Measurements from ENCODE around the gene VSIR.

Gene VSIR

GRCh38 chr10:71773221-71773971, at the start of gene VSIR:
TSS of gene VSIR (minus strand) at chr10:71773520. CDS start at chr10:71773439, 81 bp downstream.
- H3K9ac ChIP-seq (ENCODE audit: low read depth, low read length) = no peak within 1 kb of the TSS
- no peaks in the 10 kb centered on the region for H3K4me1 ChIP-seq (ENCODE audit: insufficient read depth, low read length)
- no peaks in the 10 kb centered on the region for H3K9me3 ChIP-seq (ENCODE audit: insufficient read depth, low read depth, low read length)
- H3K4me3 ChIP-seq (ENCODE audit: low read length) = peak within 1 kb of the TSS; percentile 39
- no peaks in the 10 kb centered on the region for H3K36me3 ChIP-seq (ENCODE audit: insufficient read depth, low read depth, low read length)
- peaks cover 32% of the 10 kb centered on the region for H3K27me3 ChIP-seq (ENCODE audit: insufficient read depth, low read length)
- no peak within 1 kb of the TSS for H3K27ac ChIP-seq (ENCODE audit: low read length)

DNA sequence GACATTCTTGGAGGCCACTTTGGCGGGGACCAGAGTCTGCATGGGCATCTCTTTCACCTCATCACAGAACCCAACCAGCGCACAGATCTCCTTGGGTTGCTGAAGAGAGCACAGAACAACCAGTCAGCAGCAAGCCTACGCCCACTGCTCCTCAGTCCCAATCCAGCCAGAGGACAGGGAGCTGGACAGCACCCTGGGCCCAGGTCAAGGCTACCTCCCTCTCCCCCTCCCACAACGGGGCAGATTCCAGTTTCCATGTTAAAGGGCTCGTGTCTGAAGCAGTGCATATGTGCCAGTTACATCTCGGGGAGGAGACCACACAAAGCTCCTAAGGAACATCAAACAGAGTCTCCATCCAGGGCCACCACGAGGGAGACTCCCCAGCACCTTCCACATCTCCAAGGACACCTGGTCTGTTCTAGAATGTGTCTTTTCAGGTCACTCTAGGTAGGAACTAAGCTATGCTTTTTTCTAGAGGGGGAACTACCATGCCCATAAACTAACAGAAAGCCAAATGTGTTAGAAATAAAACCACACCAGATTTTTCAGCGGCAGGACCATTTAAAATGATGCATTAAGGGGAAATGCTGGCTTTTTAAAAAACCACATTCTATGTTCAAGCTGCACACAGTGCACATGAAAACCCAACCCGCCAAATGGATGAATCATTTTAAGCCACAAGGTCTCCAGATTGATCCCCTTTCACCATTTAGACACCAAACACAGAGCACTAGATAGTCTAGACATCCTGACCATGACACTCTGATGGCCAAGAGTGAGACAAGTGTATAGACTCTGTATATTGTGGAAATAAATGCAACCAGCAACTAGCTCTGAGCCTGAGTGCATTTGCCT, 48.8 kb upstream of the VSIR start:
- Histone ChIP-seq H3K4me1 (ENCODE audit: insufficient read depth, low read length) (no peaks in the 10 kb centered on the region), H3K9me3 (ENCODE audit: insufficient read depth, low read depth, low read length) (no peaks in the 10 kb centered on the region), H3K9ac (ENCODE audit: low read depth, low read length) (no peak overlapping the region), H3K36me3 (ENCODE audit: insufficient read depth, low read depth, low read length) (peaks cover 97% of the 10 kb centered on the region), H3K27ac (ENCODE audit: low read length) (no peak overlapping the region), H3K4me3 (ENCODE audit: low read length) (no peak overlapping the region), H3K27me3 (ENCODE audit: insufficient read depth, low read length) (no peaks in the 10 kb centered on the region)

DNA sequence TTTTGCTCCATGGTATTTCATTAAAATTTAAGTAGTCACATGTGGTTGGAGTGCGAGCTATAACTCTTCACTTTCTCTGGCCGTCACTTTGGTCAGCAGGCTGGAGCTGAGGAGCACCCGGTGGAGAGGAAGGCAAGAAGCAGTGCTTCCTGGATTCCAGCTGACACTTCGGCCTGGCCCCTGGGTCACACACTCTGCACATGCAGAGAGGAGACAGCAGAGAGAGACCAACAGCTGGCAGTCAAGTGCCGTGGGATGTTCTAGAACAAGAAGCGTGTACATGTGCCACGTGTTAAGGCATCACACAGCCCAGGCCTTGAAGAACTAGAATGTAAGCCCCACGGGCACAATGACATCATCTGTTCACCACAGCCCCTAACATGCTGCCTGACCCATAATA, 47.6 kb upstream of the VSIR start:
- H3K27me3 ChIP-seq (ENCODE audit: insufficient read depth, low read length) = no peaks in the 10 kb centered on the region
- peaks cover 99% of the 10 kb centered on the region for H3K36me3 ChIP-seq (ENCODE audit: insufficient read depth, low read depth, low read length)
- H3K9me3 ChIP-seq (ENCODE audit: insufficient read depth, low read depth, low read length) = no peaks in the 10 kb centered on the region
- no peak overlapping the region for H3K9ac ChIP-seq (ENCODE audit: low read depth, low read length)
- no peaks in the 10 kb centered on the region for H3K4me1 ChIP-seq (ENCODE audit: insufficient read depth, low read length)
- no peak overlapping the region for H3K4me3 ChIP-seq (ENCODE audit: low read length)
- H3K27ac ChIP-seq (ENCODE audit: low read length) = no peak overlapping the region

- Histone ChIP-seq H3K27ac (ENCODE audit: low read length) (no peak overlapping the region), H3K4me3 (ENCODE audit: low read length) (no peak overlapping the region), H3K36me3 (ENCODE audit: insufficient read depth, low read depth, low read length) (peaks cover 96% of the 10 kb centered on the region), H3K9ac (ENCODE audit: low read depth, low read length) (no peak overlapping the region), H3K9me3 (ENCODE audit: insufficient read depth, low read depth, low read length) (no peaks in the 10 kb centered on the region), H3K4me1 (ENCODE audit: insufficient read depth, low read length) (no peaks in the 10 kb centered on the region), H3K27me3 (ENCODE audit: insufficient read depth, low read length) (no peaks in the 10 kb centered on the region)
Measured at GRCh38 chr10:71819985-71820384, 46.7 kb upstream of the VSIR start.

DNA sequence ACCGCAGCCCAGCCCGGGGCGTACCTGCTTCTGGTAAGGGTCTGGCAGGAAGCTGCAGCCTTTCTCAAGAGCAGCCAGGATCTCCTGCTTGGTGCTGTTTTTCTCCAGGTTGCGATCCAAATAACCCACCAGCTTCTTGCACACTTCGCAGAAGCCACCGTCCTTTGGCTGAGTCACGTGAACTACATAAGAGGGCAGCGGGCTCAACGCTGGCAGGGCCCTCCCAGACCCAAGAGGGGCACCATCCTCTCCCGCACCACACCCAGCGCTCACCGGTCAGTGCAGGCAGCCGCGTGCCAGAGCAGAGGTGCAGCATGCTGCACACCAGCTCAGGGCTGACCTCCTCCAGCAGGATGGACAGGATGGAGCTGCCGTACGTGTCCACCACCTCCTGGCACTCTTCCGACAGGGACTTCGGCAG, 46.1 kb upstream of the VSIR start:
- Histone ChIP-seq H3K9ac (ENCODE audit: low read depth, low read length) (no peak overlapping the region), H3K36me3 (ENCODE audit: insufficient read depth, low read depth, low read length) (peaks cover 91% of the 10 kb centered on the region), H3K27ac (ENCODE audit: low read length) (no peak overlapping the region)

DNA sequence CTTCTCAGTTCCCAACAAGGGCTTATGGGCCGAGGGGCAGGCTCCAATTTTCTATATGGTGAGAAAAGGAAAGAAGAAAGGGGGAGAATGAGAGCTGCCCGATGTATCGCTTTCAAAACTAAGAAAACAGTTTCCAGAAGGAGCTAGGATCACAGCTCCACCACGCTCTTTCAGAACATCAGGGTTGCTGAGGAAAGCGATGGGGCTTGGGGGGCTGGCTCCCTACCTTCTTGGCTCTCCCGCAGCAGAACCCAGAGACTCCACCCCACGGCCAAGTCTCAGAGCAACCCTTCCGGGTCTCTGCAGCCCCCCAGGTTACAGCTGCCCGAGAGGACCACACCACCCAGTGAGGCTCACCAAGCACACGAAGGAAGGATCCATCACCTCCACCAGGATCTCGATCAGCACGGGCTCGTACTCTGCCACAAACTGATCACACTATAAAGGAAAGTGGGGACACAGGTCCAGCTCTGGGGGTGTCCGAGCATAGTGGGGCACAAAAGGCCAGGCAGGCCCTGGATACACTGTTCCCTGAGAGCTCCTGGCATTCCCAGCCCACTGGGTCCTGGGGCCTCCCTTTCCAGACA, 45.4 kb upstream of the VSIR start:
- no peaks in the 10 kb centered on the region for H3K9me3 ChIP-seq (ENCODE audit: insufficient read depth, low read depth, low read length)
- H3K4me3 ChIP-seq (ENCODE audit: low read length) = no peak overlapping the region
- H3K27ac ChIP-seq (ENCODE audit: low read length) = no peak overlapping the region
- H3K9ac ChIP-seq (ENCODE audit: low read depth, low read length) = no peak overlapping the region
- H3K36me3 ChIP-seq (ENCODE audit: insufficient read depth, low read depth, low read length) = peaks cover 84% of the 10 kb centered on the region
- no peaks in the 10 kb centered on the region for H3K4me1 ChIP-seq (ENCODE audit: insufficient read depth, low read length)
- no peaks in the 10 kb centered on the region for H3K27me3 ChIP-seq (ENCODE audit: insufficient read depth, low read length)

More for the DNA sequence above, 46.1 kb upstream of the VSIR start:
- no peaks in the 10 kb centered on the region for H3K4me1 ChIP-seq (ENCODE audit: insufficient read depth, low read length)
- no peak overlapping the region for H3K4me3 ChIP-seq (ENCODE audit: low read length)
- no peaks in the 10 kb centered on the region for H3K27me3 ChIP-seq (ENCODE audit: insufficient read depth, low read length)
- H3K9me3 ChIP-seq (ENCODE audit: insufficient read depth, low read depth, low read length) = no peaks in the 10 kb centered on the region

DNA sequence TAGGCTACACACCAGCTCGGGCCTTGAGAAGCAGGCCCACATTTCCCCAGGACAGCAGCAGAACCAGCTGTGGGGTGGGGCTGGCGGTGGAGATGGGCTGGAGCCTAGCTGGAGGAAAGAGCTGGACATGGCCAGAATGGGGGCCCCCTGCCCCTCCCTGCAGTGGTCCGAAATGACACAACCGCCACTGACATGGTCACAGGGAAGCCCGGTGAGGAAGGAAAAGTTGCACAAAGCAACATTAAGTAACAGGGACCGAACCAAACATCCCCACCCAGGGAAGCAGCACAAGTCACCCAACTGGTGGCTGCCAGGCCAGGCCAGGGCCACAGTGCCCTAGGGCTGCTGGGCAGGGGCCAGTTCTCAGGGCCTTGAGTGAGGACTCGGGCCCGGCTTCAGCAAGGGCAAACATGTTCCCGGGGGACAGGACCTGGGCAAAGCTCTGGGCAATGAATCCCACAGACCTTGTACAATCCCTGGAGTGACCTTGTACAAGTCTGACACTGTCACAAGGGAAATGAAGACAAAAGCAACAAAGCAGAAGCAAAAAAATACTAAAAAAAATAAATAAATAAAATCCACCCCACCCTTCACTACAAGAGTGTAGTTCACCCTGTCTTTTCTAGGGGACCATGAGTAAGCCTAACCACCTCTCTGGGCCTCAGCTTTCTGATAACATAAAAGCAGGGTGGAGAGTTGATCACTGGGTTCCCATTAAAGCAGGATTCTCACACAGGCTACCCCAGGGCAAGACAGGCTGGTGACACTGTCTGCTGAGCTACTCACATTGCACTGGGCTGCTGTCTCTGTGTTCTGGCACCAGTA, 44.7 kb upstream of the VSIR start:
- Histone ChIP-seq H3K27me3 (ENCODE audit: insufficient read depth, low read length) (no peaks in the 10 kb centered on the region), H3K9me3 (ENCODE audit: insufficient read depth, low read depth, low read length) (no peaks in the 10 kb centered on the region), H3K4me3 (ENCODE audit: low read length) (no peak overlapping the region), H3K4me1 (ENCODE audit: insufficient read depth, low read length) (no peaks in the 10 kb centered on the region), H3K9ac (ENCODE audit: low read depth, low read length) (no peak overlapping the region), H3K27ac (ENCODE audit: low read length) (no peak overlapping the region), H3K36me3 (ENCODE audit: insufficient read depth, low read depth, low read length) (peaks cover 77% of the 10 kb centered on the region)

DNA sequence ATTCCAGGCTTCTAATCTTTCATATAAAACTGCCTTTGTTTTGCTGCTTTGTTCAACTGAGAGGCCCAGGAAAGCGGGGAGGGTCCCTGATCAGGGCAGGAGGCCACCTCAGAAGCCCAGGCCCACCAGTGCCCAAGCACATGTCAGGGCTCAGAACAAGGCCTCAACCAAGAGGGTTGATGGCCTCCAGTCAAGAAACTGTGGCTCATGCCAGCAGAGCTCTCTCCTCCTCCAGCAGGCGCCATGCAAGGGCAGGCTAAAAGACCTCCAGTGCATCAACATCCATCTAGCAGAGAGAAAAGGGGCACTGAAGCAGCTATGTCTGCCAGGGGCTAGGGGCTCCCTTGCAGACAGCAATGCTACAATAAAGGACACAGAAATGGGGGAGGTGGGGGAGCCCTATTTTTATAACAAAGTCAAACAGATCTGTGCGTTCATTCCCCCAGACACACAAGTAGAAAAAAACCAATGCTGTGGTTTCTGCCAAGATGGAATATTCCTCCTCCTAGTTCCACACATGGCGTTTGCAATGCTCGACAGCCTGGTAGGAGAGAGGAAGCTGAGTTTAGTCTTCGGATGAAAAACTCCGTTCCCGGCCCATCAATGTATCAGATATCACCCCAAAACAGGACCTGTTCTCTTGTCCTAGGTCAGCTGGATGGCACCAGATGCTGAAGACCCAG, 43.8 kb upstream of the VSIR start:
- Histone ChIP-seq H3K9ac (ENCODE audit: low read depth, low read length) (no peak overlapping the region), H3K27me3 (ENCODE audit: insufficient read depth, low read length) (no peaks in the 10 kb centered on the region), H3K9me3 (ENCODE audit: insufficient read depth, low read depth, low read length) (no peaks in the 10 kb centered on the region), H3K27ac (ENCODE audit: low read length) (no peak overlapping the region), H3K4me3 (ENCODE audit: low read length) (no peak overlapping the region), H3K36me3 (ENCODE audit: insufficient read depth, low read depth, low read length) (peaks cover 69% of the 10 kb centered on the region), H3K4me1 (ENCODE audit: insufficient read depth, low read length) (no peaks in the 10 kb centered on the region)

GRCh38 chr10:71816421-71816851, 43.1 kb upstream of the VSIR start:
- no peaks in the 10 kb centered on the region for H3K27me3 ChIP-seq (ENCODE audit: insufficient read depth, low read length)
- H3K9me3 ChIP-seq (ENCODE audit: insufficient read depth, low read depth, low read length) = no peaks in the 10 kb centered on the region
- no peak overlapping the region for H3K27ac ChIP-seq (ENCODE audit: low read length)
- H3K4me1 ChIP-seq (ENCODE audit: insufficient read depth, low read length) = no peaks in the 10 kb centered on the region
- no peak overlapping the region for H3K4me3 ChIP-seq (ENCODE audit: low read length)
- H3K36me3 ChIP-seq (ENCODE audit: insufficient read depth, low read depth, low read length) = peaks cover 62% of the 10 kb centered on the region
- no peak overlapping the region for H3K9ac ChIP-seq (ENCODE audit: low read depth, low read length)

- H3K9ac ChIP-seq (ENCODE audit: low read depth, low read length) = no peak overlapping the region
- H3K27me3 ChIP-seq (ENCODE audit: insufficient read depth, low read length) = no peaks in the 10 kb centered on the region
- H3K9me3 ChIP-seq (ENCODE audit: insufficient read depth, low read depth, low read length) = no peaks in the 10 kb centered on the region
- peaks cover 54% of the 10 kb centered on the region for H3K36me3 ChIP-seq (ENCODE audit: insufficient read depth, low read depth, low read length)
- no peaks in the 10 kb centered on the region for H3K4me1 ChIP-seq (ENCODE audit: insufficient read depth, low read length)
- H3K4me3 ChIP-seq (ENCODE audit: low read length) = no peak overlapping the region
- no peak overlapping the region for H3K27ac ChIP-seq (ENCODE audit: low read length)
Measured at GRCh38 chr10:71815515-71816130, 42.3 kb upstream of the VSIR start.
